IPS-18a (cell line): ENCODE data around the gene ZMAT5.

Experiments used
- H3K27ac ChIP-seq: one replicate; pipeline ENCODE4 v1.5.1; 2013; ENCODE audit warnings: low read length
- H3K27me3 ChIP-seq: one replicate; pipeline ENCODE4 v1.6.1; 2013; ENCODE audit warnings: mild to moderate bottlenecking, low read length; ENCODE audit not compliant: control insufficient read depth, insufficient read depth
- H3K36me3 ChIP-seq: one replicate; pipeline ENCODE4 v1.6.1; 2013; ENCODE audit warnings: low read depth, low read length; ENCODE audit not compliant: control insufficient read depth
- H3K4me1 ChIP-seq: one replicate; pipeline ENCODE4 v1.6.1; 2013; ENCODE audit warnings: low read depth, low read length; ENCODE audit not compliant: control insufficient read depth
- H3K4me3 ChIP-seq: one replicate; pipeline ENCODE4 v1.5.1; 2013; ENCODE audit warnings: low read length
- H3K9ac ChIP-seq: one replicate; pipeline ENCODE4 v1.6.1; 2013; ENCODE audit warnings: mild to moderate bottlenecking, low read length, moderate library complexity
- H3K9me3 ChIP-seq: one replicate; pipeline ENCODE4 v1.6.1; 2013; ENCODE audit warnings: low read depth, low read length; ENCODE audit not compliant: control insufficient read depth

The ZMAT5 gene, protein sequence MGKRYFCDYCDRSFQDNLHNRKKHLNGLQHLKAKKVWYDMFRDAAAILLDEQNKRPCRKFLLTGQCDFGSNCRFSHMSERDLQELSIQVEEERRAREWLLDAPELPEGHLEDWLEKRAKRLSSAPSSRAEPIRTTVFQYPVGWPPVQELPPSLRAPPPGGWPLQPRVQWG

DNA sequence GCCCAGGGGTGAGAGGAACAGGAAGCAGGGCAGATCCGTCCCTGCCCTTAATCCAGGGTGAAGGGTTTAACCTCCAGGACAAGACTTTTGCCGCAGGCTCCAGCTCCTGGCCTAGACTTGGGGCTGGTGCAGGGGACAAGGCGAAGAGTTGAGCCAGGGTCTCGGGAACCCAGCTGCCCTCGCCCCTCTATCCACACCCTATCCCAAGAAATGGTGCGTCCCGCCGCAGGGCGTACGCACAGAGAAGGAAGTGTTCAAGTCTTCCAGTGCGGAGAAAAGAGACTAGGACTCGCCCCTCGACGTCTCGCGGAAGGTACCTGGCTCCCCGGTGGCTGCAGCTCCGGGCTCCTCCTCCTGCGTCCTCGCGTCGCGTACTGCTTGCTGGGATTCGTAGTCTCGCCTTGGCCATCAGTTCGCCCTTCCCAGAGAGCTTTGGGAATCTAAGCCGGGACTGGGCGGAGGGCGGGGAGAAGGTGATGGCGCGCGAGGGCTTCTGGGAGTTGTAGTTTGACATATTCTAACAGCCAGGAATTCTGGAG lies at the start of gene ZMAT5:
Gene ZMAT5 (minus strand): TSS at position 376 of the 539 bp plus-strand sequence. CDS start 18,463 bp downstream, outside the sequence.
- no peaks in the 10 kb centered on the region for H3K27me3 ChIP-seq

DNA sequence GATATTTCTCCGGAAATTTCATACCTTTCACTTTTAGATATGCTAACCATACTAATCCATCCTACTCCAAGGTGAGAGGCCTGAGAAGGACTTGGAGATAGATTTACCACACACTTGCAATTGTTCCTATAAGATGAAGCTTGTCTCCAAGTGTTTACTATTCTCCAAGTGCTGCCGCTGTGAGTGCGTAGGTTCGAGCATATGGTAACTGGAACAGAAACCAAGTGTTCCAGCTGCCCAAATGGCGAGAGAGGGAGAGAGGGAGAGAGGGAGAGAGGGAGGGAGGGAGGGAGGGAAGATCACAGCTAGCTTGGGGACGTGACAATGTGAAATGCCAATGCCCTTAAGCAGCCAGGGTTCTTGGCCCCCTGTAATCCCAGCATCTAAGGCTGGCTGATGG lies 49.7 kb upstream of the ZMAT5 start:
- peaks cover 26% of the 10 kb centered on the region for H3K36me3 ChIP-seq
- no peak overlapping the region for H3K27ac ChIP-seq
- H3K4me3 ChIP-seq, result no peak overlapping the region
- no peaks in the 10 kb centered on the region for H3K4me1 ChIP-seq
- H3K27me3 ChIP-seq, result no peaks in the 10 kb centered on the region
- H3K9ac ChIP-seq, result no peak overlapping the region
- no peaks in the 10 kb centered on the region for H3K9me3 ChIP-seq

More for the DNA sequence above, at the start of gene ZMAT5:
- Histone ChIP-seq H3K9me3 (no peaks in the 10 kb centered on the region), H3K27ac (peak within 1 kb of the TSS; percentile 96), H3K36me3 (peaks cover 24% of the 10 kb centered on the region), H3K9ac (peak within 1 kb of the TSS; percentile 79), H3K4me1 (peaks cover 4% of the 10 kb centered on the region), H3K4me3 (peak within 1 kb of the TSS; percentile 86)

DNA sequence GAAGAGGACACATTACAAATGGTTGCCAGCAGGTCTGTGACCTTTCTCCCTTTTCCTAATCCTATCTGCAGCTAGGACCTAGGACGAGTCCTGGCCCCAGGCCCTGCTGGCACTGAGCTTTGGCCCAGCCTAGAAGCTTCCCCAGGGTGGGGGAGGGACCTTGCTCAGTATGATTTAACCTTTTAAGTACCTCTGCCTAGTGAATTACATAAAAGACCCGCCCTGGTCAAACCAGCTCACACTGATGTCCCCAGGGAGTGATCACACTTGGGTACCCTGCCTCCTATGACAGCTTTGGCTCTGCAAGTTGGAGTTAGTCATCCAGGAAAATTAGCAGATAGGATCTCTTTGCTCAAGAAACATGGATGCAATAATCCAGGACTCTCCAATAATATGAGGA lies 49.3 kb upstream of the ZMAT5 start:
- H3K27ac ChIP-seq, result no peak overlapping the region
- no peak overlapping the region for H3K9ac ChIP-seq
- no peaks in the 10 kb centered on the region for H3K9me3 ChIP-seq
- H3K4me1 ChIP-seq, result no peaks in the 10 kb centered on the region
- H3K27me3 ChIP-seq, result no peaks in the 10 kb centered on the region
- no peak overlapping the region for H3K4me3 ChIP-seq
- peaks cover 26% of the 10 kb centered on the region for H3K36me3 ChIP-seq

DNA sequence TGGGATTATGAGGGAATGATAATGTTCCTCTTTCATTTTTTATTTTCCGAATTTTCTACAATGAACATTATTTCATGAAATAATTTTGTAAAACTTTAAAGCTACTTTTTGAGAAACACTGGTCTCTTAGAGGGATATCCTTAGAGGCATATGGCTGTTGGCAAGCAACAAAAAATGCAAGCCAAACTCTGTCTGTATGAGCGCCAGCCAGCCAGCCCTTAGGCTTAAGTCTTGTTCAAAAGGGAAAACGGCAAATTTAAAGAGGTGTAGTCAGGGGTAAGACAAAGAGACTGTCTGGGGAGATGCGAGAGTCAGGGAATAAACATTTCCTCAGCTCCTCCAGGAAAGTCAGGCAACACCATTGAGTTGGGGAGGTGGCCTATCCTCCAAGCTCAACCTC lies 48.8 kb upstream of the ZMAT5 start:
- no peaks in the 10 kb centered on the region for H3K9me3 ChIP-seq
- no peak overlapping the region for H3K27ac ChIP-seq
- H3K9ac ChIP-seq, result no peak overlapping the region
- no peaks in the 10 kb centered on the region for H3K4me1 ChIP-seq
- no peaks in the 10 kb centered on the region for H3K27me3 ChIP-seq
- peaks cover 25% of the 10 kb centered on the region for H3K36me3 ChIP-seq
- H3K4me3 ChIP-seq, result no peak overlapping the region

DNA sequence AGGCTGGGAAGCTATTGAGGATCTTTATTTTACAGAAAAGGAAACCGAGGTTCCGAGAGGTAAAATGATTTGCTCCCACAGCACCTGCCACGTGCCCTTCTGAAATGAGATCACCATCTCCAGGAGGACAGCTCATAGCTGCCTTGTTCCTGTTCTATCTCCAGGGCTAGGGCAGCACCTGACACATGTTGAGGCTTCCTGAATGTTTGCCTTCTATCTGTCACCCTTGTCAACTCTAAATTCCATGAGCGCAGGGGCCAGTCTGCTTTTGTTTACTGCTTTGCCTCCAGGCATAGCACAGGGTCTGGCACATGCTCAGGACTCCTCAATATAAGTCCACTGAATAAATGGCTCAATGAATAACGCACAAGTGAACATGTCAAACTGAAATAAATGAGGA lies 47.2 kb upstream of the ZMAT5 start:
- Histone ChIP-seq H3K36me3 (peaks cover 22% of the 10 kb centered on the region), H3K9me3 (no peaks in the 10 kb centered on the region), H3K4me1 (no peaks in the 10 kb centered on the region), H3K27me3 (no peaks in the 10 kb centered on the region), H3K9ac (no peak overlapping the region), H3K27ac (no peak overlapping the region), H3K4me3 (no peak overlapping the region)

DNA sequence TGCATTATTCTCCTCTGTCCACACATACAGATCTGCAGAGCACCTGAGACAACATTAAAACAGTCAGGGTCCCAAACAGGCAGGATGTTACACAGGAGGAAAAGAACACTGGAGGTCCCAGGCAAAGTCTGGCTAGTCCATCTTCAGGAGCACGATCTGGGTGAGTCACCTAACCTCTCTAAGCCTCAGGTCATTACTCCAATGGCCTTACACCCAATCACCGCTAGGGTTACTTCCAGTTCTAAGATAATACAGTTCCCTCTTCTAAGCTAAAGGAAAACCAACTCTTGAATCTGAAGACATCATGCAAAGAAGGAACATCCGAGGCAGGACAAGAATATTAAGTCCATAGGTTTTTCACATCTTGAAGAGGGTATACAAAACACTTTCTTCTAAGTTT lies 46.8 kb upstream of the ZMAT5 start:
- Histone ChIP-seq H3K4me1 (no peaks in the 10 kb centered on the region), H3K4me3 (no peak overlapping the region), H3K36me3 (peaks cover 22% of the 10 kb centered on the region), H3K9me3 (no peaks in the 10 kb centered on the region), H3K27me3 (no peaks in the 10 kb centered on the region), H3K27ac (no peak overlapping the region), H3K9ac (no peak overlapping the region)

DNA sequence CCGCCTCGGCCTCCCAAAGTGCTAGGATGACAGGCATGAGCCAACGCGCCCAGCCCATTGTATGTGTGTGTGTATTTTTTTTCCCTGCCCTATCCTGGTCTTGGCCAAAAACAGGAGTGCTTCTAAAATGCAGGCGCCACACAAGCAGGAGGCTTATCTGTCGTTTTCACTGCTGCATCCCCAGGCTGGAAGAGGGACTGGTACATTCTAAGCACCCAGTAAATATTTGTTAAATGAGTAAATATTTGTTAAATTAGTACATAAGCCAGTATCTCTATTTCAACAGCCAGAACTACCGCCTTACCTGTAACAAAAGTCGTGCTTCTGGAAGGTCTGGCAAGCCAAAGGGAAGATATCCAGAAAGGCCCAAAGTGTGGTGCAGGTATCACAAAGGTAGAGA lies 46.3 kb upstream of the ZMAT5 start:
- Histone ChIP-seq H3K4me3 (no peak overlapping the region), H3K9me3 (no peaks in the 10 kb centered on the region), H3K27me3 (no peaks in the 10 kb centered on the region), H3K36me3 (peaks cover 22% of the 10 kb centered on the region), H3K4me1 (no peaks in the 10 kb centered on the region), H3K9ac (no peak overlapping the region), H3K27ac (no peak overlapping the region)

DNA sequence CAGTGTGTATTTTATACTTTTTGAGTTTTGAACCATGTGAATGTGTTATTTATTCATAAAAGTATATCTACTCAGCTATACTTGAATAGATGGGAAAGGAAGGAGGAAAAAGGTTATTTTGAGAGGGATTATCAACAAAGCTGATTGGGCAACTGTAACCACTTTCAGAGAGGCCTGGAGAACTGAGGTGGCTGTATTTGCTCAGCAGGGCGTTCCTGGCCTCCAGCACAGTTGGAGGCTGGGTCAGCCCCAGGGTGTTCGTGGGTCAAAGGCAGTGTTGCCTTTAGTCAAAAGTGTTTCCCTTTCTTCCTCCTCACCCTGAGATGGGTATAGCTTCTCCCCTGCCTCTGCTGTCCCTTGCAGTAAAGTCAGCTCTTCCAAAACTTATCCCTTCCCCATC lies 44.6 kb upstream of the ZMAT5 start:
- Histone ChIP-seq H3K9ac (no peak overlapping the region), H3K36me3 (peaks cover 32% of the 10 kb centered on the region), H3K27me3 (no peaks in the 10 kb centered on the region), H3K27ac (no peak overlapping the region), H3K9me3 (no peaks in the 10 kb centered on the region), H3K4me1 (no peaks in the 10 kb centered on the region), H3K4me3 (no peak overlapping the region)

DNA sequence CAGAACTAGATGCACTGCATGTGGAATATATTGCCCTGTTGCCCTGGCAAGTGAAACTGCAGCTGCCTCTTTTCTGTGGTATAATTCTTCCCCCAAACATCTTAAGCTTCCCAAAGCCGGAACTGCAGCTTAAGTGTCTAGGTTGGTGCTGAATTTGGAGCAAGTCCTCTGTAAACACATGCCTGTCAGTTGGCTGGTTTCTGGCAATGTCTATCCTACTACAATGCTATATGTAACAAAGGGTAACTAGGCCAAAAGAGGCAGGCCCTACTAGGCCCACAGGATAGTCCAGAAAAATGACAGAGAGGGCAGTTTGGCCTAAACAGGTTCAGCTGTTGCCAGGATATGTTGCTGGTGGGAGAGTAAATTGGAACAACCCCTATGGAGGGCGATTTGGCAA lies 43.4 kb upstream of the ZMAT5 start:
- H3K36me3 ChIP-seq, result peaks cover 37% of the 10 kb centered on the region
- H3K4me1 ChIP-seq, result no peaks in the 10 kb centered on the region
- no peak overlapping the region for H3K4me3 ChIP-seq
- H3K27me3 ChIP-seq, result no peaks in the 10 kb centered on the region
- H3K27ac ChIP-seq, result no peak overlapping the region
- no peaks in the 10 kb centered on the region for H3K9me3 ChIP-seq
- no peak overlapping the region for H3K9ac ChIP-seq

DNA sequence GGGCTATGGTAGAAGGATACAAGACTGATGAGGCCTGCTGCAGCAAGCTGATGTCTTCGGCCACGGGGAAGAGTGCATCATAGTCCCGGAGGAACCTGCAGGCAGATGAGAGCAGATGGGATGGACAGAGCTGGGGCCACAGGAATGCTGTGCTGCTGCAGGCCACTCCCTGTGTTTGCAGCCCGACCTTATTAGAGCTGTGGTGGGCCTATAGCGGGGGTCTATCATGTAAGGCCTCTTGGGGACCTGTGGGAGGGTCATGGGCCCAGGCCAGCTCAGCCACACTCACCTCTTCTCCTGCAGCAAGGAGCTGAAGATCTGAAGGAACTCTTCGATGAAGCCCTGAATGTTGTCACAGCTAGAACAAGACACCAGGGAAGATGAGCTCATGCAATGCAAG lies 39.4 kb upstream of the ZMAT5 start:
- Histone ChIP-seq H3K27ac (no peak overlapping the region), H3K4me3 (no peak overlapping the region), H3K36me3 (peaks cover 44% of the 10 kb centered on the region), H3K9ac (no peak overlapping the region), H3K27me3 (no peaks in the 10 kb centered on the region), H3K4me1 (no peaks in the 10 kb centered on the region), H3K9me3 (no peaks in the 10 kb centered on the region)

DNA sequence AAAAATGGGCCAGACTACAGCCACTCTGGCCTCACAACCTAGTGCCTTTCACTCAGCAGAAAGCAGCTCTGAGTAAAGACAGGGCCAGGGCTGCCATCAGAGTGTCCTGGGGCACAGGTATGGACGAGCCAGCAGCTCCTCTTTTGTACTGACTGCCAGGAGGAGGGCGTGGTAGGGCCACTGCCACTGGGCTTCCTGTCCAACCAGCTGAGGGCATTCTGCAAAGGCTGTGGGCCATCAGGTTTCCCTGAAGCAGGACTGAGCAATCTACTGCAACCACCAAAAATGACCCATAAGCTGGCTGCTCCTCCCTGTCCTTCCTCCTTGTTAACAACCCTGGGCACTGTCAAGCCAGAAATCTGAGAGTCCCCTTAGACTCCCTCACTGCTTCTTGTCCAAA lies 38.2 kb upstream of the ZMAT5 start:
- Histone ChIP-seq H3K4me3 (no peak overlapping the region), H3K36me3 (peaks cover 52% of the 10 kb centered on the region), H3K4me1 (no peaks in the 10 kb centered on the region), H3K9ac (no peak overlapping the region), H3K9me3 (no peaks in the 10 kb centered on the region), H3K27ac (no peak overlapping the region), H3K27me3 (no peaks in the 10 kb centered on the region)

DNA sequence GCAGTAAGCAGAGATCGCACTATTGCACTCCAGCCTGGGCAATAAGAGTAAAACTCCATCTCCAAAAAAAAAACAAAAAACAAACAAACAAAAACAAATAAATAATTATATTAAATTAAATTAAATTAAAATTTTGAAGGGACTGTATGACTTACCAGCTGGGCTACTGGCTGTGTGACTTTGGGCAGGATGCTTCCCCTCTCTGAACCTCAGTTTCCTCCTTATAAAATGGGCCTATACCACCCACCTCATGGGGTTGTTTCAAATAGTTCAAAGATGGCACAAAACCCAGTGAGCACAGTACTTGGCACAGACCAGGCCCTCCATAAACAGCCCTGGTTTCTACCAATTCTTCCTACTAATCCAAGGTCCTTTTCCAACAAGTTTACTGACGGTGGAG lies 36.4 kb upstream of the ZMAT5 start:
- Histone ChIP-seq H3K9ac (no peak overlapping the region), H3K4me3 (no peak overlapping the region), H3K4me1 (no peaks in the 10 kb centered on the region), H3K27me3 (no peaks in the 10 kb centered on the region), H3K27ac (no peak overlapping the region), H3K36me3 (peaks cover 55% of the 10 kb centered on the region), H3K9me3 (no peaks in the 10 kb centered on the region)
